B cell (primary cell): ENCODE data around the gene MXRA5. TPM values are rescaled to one million over a fixed set of nuclear protein-coding genes. Genes with fewer than 3 reads are reported as not detected.

Experiments
- ATAC-seq: fragments of 200-7000 bp; cut with Tn5 transposase; one replicate; pipeline ENCODE4 v1.10.0; 2021; ENCODE audit warnings: low read depth, mild to moderate bottlenecking, moderate number of reproducible peaks, moderate library complexity
- CTCF ChIA-PET: fragments of 350-600 bp; sonication (Branson Sonifier 250); formaldehyde crosslinking; loops from one replicate; lab custom pipeline; 2021; ENCODE audit warnings: antibody characterized with exemption, inconsistent platforms; lab: Charles Lee
- POLR2A ChIA-PET: fragments of 350-600 bp; sonication (Branson Sonifier 250); formaldehyde crosslinking; loops from one replicate; lab custom pipeline; 2021; ENCODE audit warnings: antibody characterized with exemption; lab: Charles Lee
- DNase-seq: peaks from one replicate; pipeline ENCODE4 v3.0.0; 2013
- H2AFZ ChIP-seq: 2 replicates; pipeline ENCODE4 v1.6.1; 2012; ENCODE audit warnings: mild to moderate bottlenecking, low read depth, low read length; ENCODE audit not compliant: insufficient read depth, poor library complexity, severe bottlenecking
- H3K27ac ChIP-seq, 2 donors: 1 replicate in 1 of 2; 2 replicates in 1 of 2; pipeline ENCODE4 v1.5.1; 2012 to 2013; ENCODE audit warnings: low read length in 2 of 2, mild to moderate bottlenecking in 2 of 2, moderate library complexity in 1 of 2
- H3K27me3 ChIP-seq, 4 experiments: fragments of 200-600 bp in 1 of 4; sonication (generic) in 1 of 4; replicated peaks in 1 of 4; 1 replicate in 2 of 4; 2 replicates in 2 of 4; pipeline versions ENCODE4 v1.6.1 to v1.7.0; 2013 to 2016; ENCODE audit warnings: low read length in 3 of 4, mild to moderate bottlenecking in 2 of 4, mixed read lengths in 1 of 4, moderate library complexity in 1 of 4; ENCODE audit not compliant: insufficient read depth in 4 of 4, control insufficient read depth in 3 of 4; ENCODE audit errors: control extremely low read depth in 1 of 4
- H3K36me3 ChIP-seq, 2 experiments: replicated peaks in 1 of 2; 1 replicate in 1 of 2; 2 replicates in 1 of 2; pipeline versions ENCODE4 v1.6.1 to v1.7.1; 2013; ENCODE audit warnings: low read length in 1 of 2; ENCODE audit not compliant: insufficient read depth in 2 of 2, control insufficient read depth in 1 of 2; ENCODE audit errors: control extremely low read depth in 1 of 2, extremely low read depth in 1 of 2
- H3K4me1 ChIP-seq, 2 donors: fragments of 200-600 bp in 1 of 2; sonication (generic) in 1 of 2; 1 replicate in 1 of 2; 2 replicates in 1 of 2; pipeline versions ENCODE4 v1.5.1 to v1.6.1; 2013 to 2017; ENCODE audit warnings: low read length in 2 of 2; ENCODE audit not compliant: control insufficient read depth in 2 of 2, insufficient read depth in 2 of 2
- H3K4me2 ChIP-seq: replicated peaks from 2 replicates; pipeline ENCODE3; 2012; ENCODE audit warnings: mild to moderate bottlenecking, low read depth, low read length; ENCODE audit not compliant: poor library complexity, severe bottlenecking
- H3K4me3 ChIP-seq, 5 experiments: fragments of 200-600 bp in 1 of 5; sonication (generic) in 1 of 5; 1 replicate in 3 of 5; 2 replicates in 2 of 5; pipeline versions ENCODE4 v1.5.1 to v1.7.0; 2011 to 2016; ENCODE audit warnings: low read length in 4 of 5, mild to moderate bottlenecking in 4 of 5, low read depth in 2 of 5, control low read depth in 1 of 5, moderate library complexity in 1 of 5; ENCODE audit not compliant: insufficient read depth in 1 of 5; ENCODE audit errors: control extremely low read depth in 1 of 5, extremely low read depth in 1 of 5
- H3K79me2 ChIP-seq: fragments of 200-600 bp; sonication (generic); one replicate; pipeline ENCODE4 v1.6.0; 2016; ENCODE audit warnings: low read length; ENCODE audit not compliant: control insufficient read depth, insufficient read depth
- H3K9ac ChIP-seq: fragments of 200-600 bp; sonication (generic); 2 replicates; pipeline ENCODE4 v1.6.1; 2017; ENCODE audit warnings: mild to moderate bottlenecking, low read length, moderate library complexity
- H3K9me3 ChIP-seq, 3 donors: one replicate each; pipeline versions ENCODE4 v1.6.1 to v1.7.1; 2013; ENCODE audit warnings: low read length in 2 of 3; ENCODE audit not compliant: control insufficient read depth in 2 of 3, insufficient read depth in 1 of 3; ENCODE audit errors: control extremely low read depth in 1 of 3
- H4K20me1 ChIP-seq: 2 replicates; pipeline ENCODE4 v1.6.0; 2012; ENCODE audit warnings: mild to moderate bottlenecking, low read length; ENCODE audit not compliant: insufficient read depth, control insufficient read depth, poor library complexity, severe bottlenecking
- H3K27ac Mint-ChIP-seq: one replicate; pipeline ENCODE4 v1.8.0; 2021; ENCODE audit warnings: mixed read lengths
- H3K27me3 Mint-ChIP-seq: one replicate; pipeline ENCODE4 v1.8.0; 2021; ENCODE audit warnings: mixed read lengths
- H3K4me1 Mint-ChIP-seq: one replicate; pipeline ENCODE4 v1.8.0; 2021; ENCODE audit warnings: mixed read lengths
- H3K4me3 Mint-ChIP-seq: one replicate; pipeline ENCODE4 v1.8.0; 2021; ENCODE audit warnings: mixed read lengths
- H3K9me3 Mint-ChIP-seq: one replicate; pipeline ENCODE4 v1.8.0; 2022; ENCODE audit warnings: mixed read lengths; ENCODE audit not compliant: insufficient read depth
- EZH2 ChIP-seq: IDR thresholded peaks from 2 replicates; pipeline ENCODE4 v1.6.1; 2012; ENCODE audit warnings: borderline replicate concordance, low read depth, mild to moderate bottlenecking, moderate library complexity, low read length; ENCODE audit not compliant: insufficient read depth, poor library complexity, severe bottlenecking
- WGBS: methylation state at CpG from one replicate; pipeline ENCODE4 v1.1.5; 2013; ENCODE audit warnings: missing lambda C conversion rate; ENCODE audit not compliant: insufficient coverage; 5-methylcytosine and 5-hydroxymethylcytosine counted together
- intact Hi-C: fragments of 100-400 bp; cut with micrococcal nuclease; formaldehyde crosslinking; loops from one replicate; pipeline ENCODE4 v1.10.0; 2022
- polyA plus RNA-seq: library from polyadenylated mRNA; depleted of rRNA; stranded (reverse); fragments of >200 nt; gene quantifications from 2 replicates; pipeline ENCODE4 v1.2.3, GENCODE V29; 2012
- total RNA-seq, 2 donors: library from RNA; stranded (reverse); fragments of 120-200 nt in 1 of 2; gene quantifications; 1 replicate in 1 of 2; 2 replicates in 1 of 2; pipeline versions ENCODE4 v1.2.3 to v1.2.4, GENCODE V29; 2013 to 2022
- TF ChIP-seq, protein P1 (sequence below): fragments of 200-600 bp; IDR thresholded peaks from one replicate; pipeline ENCODE4 v1.8.0; 2022; ENCODE audit warnings: antibody characterized with exemption, mild to moderate bottlenecking

Gene MXRA5
- total and polyA plus RNA-seq, 2 donors (not counting 1 experiment from before 2014, with no cell fraction given), result not detected

DNA sequence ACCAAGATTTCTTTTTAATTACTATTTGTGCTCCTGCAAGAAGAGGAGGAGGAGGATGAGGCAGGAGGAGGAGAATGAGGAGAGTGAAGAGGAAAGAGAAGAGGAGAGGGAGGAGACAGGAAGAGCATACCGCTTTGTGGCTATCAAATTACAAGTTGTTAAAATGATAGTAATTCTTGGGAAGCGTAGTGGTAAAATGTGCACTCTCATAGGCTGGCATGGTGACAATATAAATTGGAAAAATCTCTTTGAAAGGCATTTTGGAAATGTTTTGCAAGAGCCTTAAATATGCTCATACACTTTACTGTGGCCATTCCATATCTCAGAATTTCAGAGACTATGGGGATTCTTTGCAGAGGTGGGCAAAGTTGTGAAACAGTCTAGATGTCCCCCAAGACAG, 53.2 kb downstream of the MXRA5 start:
- no peaks in the 10 kb centered on the region for H3K79me2 ChIP-seq
- no peak overlapping the region for H2AFZ ChIP-seq
- no peaks in the 10 kb centered on the region for H3K27me3 ChIP-seq
- TF ChIP-seq, protein P1, sequence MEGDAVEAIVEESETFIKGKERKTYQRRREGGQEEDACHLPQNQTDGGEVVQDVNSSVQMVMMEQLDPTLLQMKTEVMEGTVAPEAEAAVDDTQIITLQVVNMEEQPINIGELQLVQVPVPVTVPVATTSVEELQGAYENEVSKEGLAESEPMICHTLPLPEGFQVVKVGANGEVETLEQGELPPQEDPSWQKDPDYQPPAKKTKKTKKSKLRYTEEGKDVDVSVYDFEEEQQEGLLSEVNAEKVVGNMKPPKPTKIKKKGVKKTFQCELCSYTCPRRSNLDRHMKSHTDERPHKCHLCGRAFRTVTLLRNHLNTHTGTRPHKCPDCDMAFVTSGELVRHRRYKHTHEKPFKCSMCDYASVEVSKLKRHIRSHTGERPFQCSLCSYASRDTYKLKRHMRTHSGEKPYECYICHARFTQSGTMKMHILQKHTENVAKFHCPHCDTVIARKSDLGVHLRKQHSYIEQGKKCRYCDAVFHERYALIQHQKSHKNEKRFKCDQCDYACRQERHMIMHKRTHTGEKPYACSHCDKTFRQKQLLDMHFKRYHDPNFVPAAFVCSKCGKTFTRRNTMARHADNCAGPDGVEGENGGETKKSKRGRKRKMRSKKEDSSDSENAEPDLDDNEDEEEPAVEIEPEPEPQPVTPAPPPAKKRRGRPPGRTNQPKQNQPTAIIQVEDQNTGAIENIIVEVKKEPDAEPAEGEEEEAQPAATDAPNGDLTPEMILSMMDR, result no peak
- no peak for TF ChIP-seq EZH2
- no peaks in the 10 kb centered on the region for H3K36me3 ChIP-seq
- 83% methylated on average over 1 of the region's 2 CpGs for WGBS
- no peaks in the 10 kb centered on the region for H4K20me1 ChIP-seq
- H3K4me1 ChIP-seq, result no peaks in the 10 kb centered on the region
- peaks cover 0 to 2% (median 0%) of the 10 kb centered on the region in 3 donors for H3K9me3 ChIP-seq
- ATAC-seq, result no peak
- H3K4me3 Mint-ChIP-seq, result no peak overlapping the region
- intact Hi-C loops, result no loop called here
- no peak overlapping the region for H3K4me2 ChIP-seq
- H3K4me1 Mint-ChIP-seq, result no peaks in the 10 kb centered on the region
- no peak for DNase-seq
- ChIA-PET CTCF (no interaction called here), POLR2A (no interaction called here)
- H3K4me3 ChIP-seq, result no peak overlapping the region
- peaks cover 2% of the 10 kb centered on the region for H3K9me3 Mint-ChIP-seq
- no peak overlapping the region for H3K27ac ChIP-seq
- no peaks in the 10 kb centered on the region for H3K27me3 Mint-ChIP-seq
- H3K9ac ChIP-seq, result no peak overlapping the region
- H3K27ac Mint-ChIP-seq, result no peak overlapping the region

GRCh38 chrX:3290561-3290960, 55.9 kb downstream of the MXRA5 start:
- intact Hi-C loops, result no loop called here
- TF ChIP-seq, protein P1, result no peak
- Histone ChIP-seq H3K27ac (no peak overlapping the region), H3K4me1 (no peaks in the 10 kb centered on the region), H3K4me3 (no peak overlapping the region), H2AFZ (no peak overlapping the region), H3K4me2 (no peak overlapping the region), H4K20me1 (no peaks in the 10 kb centered on the region), H3K79me2 (no peaks in the 10 kb centered on the region), H3K27me3 (no peaks in the 10 kb centered on the region), H3K9me3 (no peaks in the 10 kb centered on the region), H3K9ac (no peak overlapping the region), H3K36me3 (no peaks in the 10 kb centered on the region)
- WGBS, result no CpG with 5 or more reads among the region's 1 CpG
- Mint-ChIP-seq H3K27ac (no peak overlapping the region), H3K4me3 (no peak overlapping the region), H3K9me3 (peaks cover 2% of the 10 kb centered on the region), H3K27me3 (no peaks in the 10 kb centered on the region), H3K4me1 (no peaks in the 10 kb centered on the region)
- ChIA-PET CTCF (no interaction called here), POLR2A (no interaction called here)
- DNase-seq (no peak), ATAC-seq (no peak)
